ENCODE measurements around the gene VAV1.
"Not testable (repeated sequence)": the region's sequence is repeated elsewhere in the genome, so short reads cannot be mapped to it uniquely, and the experiment has no call there.

The VAV1 gene

DNA sequence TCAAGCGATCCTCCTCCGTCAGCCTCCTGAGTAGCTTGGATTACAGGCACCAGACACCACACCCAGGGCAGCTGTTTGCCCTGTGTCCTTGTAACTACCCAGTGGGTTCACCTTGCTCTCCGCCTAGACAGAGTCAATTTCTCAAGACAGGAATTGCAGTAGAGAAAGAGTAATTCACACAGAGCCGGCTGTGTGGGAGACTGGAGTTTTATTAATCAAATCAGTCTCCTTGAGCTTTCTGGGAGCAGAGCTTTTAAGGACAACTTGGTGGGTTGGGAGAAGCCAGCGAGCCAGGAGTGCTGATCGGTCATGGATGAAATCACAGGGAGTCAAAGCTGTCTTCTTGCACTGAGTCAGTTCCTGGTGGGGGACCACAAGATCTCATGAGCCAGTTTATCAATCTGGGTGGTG, 94.2 kb downstream of the VAV1 start:
- Histone ChIP-seq H3K4me2 (ENCODE audit: insufficient read depth, low read length) (no peak overlapping the region), H2AFZ (ENCODE audit: low read depth, low read length) (no peak overlapping the region; the same call in 1 of the 2 replicates)
- ATAC-seq (ENCODE audit: insufficient read depth, low read depth), result no peak

DNA sequence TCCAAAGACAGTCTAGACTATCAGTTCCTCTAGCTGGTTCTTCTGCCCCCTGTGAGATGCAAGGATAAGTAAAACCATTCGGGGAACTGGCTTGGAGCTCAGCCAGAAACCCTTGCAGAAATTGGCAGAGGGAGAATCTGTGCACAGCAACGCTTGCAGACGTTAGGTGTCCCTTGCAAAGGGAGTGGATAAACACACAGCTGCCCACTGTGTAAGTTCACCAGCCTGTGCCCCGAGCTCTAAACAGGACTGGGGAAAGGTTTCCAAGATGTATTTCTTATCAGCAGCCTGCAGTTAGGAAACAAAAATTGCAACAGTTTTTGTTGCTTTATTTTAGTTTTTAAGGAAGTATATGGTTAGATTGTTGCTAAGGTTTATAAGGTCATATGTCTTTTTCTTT, 95.8 kb downstream of the VAV1 start:
- DNase-seq (no peak), ATAC-seq (ENCODE audit: insufficient read depth, low read depth) (no peak)
- Histone ChIP-seq H3K4me2 (ENCODE audit: insufficient read depth, low read length) (no peak overlapping the region), H3K79me2 (ENCODE audit: insufficient read depth, low read length) (no peaks in the 10 kb centered on the region), H2AFZ (ENCODE audit: low read depth, low read length) (no peak overlapping the region), H3K36me3 (ENCODE audit: insufficient read depth, low read length) (no peaks in the 10 kb centered on the region), H3K4me1 (ENCODE audit: insufficient read depth, low read length) (no peaks in the 10 kb centered on the region), H3K27me3 (ENCODE audit: insufficient read depth, low read length, poor library complexity) (no peaks in the 10 kb centered on the region), H4K20me1 (ENCODE audit: insufficient read depth, low read length) (no peaks in the 10 kb centered on the region), H3K4me3 (ENCODE audit: low read depth in 1 of 2, low read length in 2 of 2) (no peak overlapping the region), H3K27ac (ENCODE audit: low read length) (no peak overlapping the region), H3K9ac (ENCODE audit: low read depth, low read length) (no peak overlapping the region), H3K9me3 (ENCODE audit: insufficient read depth, low read length, severe bottlenecking) (no peaks in the 10 kb centered on the region)
- TF ChIP-seq, protein P1, sequence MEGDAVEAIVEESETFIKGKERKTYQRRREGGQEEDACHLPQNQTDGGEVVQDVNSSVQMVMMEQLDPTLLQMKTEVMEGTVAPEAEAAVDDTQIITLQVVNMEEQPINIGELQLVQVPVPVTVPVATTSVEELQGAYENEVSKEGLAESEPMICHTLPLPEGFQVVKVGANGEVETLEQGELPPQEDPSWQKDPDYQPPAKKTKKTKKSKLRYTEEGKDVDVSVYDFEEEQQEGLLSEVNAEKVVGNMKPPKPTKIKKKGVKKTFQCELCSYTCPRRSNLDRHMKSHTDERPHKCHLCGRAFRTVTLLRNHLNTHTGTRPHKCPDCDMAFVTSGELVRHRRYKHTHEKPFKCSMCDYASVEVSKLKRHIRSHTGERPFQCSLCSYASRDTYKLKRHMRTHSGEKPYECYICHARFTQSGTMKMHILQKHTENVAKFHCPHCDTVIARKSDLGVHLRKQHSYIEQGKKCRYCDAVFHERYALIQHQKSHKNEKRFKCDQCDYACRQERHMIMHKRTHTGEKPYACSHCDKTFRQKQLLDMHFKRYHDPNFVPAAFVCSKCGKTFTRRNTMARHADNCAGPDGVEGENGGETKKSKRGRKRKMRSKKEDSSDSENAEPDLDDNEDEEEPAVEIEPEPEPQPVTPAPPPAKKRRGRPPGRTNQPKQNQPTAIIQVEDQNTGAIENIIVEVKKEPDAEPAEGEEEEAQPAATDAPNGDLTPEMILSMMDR (IDR thresholded peaks at IDR 0.05; ENCODE audit: borderline replicate concordance, extremely low read depth, low read length, poor library complexity, severe bottlenecking), result no peak
- no peak for TF ChIP-seq EZH2 (IDR thresholded peaks at IDR 0.05; ENCODE audit: borderline replicate concordance, low read depth, low read length, severe bottlenecking)

More for the DNA sequence above, 94.2 kb downstream of the VAV1 start:
- no peak overlapping the region for H3K27ac ChIP-seq (ENCODE audit: low read length)
- H3K4me1 ChIP-seq (ENCODE audit: insufficient read depth, low read length), result peaks cover 8% of the 10 kb centered on the region
- no peaks in the 10 kb centered on the region for H3K9me3 ChIP-seq (ENCODE audit: insufficient read depth, low read length, severe bottlenecking)
- TF ChIP-seq, protein P1 (IDR thresholded peaks at IDR 0.05; ENCODE audit: borderline replicate concordance, extremely low read depth, low read length, poor library complexity, severe bottlenecking), result no peak
- no peak for TF ChIP-seq EZH2 (IDR thresholded peaks at IDR 0.05; ENCODE audit: borderline replicate concordance, low read depth, low read length, severe bottlenecking)
- no peaks in the 10 kb centered on the region for H3K27me3 ChIP-seq (ENCODE audit: insufficient read depth, low read length, poor library complexity)
- H3K4me3 ChIP-seq (ENCODE audit: low read depth in 1 of 2, low read length in 2 of 2), result no peak overlapping the region
- DNase-seq, result no peak
- no peaks in the 10 kb centered on the region for H3K36me3 ChIP-seq (ENCODE audit: insufficient read depth, low read length)
- H4K20me1 ChIP-seq (ENCODE audit: insufficient read depth, low read length), result no peaks in the 10 kb centered on the region
- no peak overlapping the region for H3K9ac ChIP-seq (ENCODE audit: low read depth, low read length)
- H3K79me2 ChIP-seq (ENCODE audit: insufficient read depth, low read length), result no peaks in the 10 kb centered on the region

DNA sequence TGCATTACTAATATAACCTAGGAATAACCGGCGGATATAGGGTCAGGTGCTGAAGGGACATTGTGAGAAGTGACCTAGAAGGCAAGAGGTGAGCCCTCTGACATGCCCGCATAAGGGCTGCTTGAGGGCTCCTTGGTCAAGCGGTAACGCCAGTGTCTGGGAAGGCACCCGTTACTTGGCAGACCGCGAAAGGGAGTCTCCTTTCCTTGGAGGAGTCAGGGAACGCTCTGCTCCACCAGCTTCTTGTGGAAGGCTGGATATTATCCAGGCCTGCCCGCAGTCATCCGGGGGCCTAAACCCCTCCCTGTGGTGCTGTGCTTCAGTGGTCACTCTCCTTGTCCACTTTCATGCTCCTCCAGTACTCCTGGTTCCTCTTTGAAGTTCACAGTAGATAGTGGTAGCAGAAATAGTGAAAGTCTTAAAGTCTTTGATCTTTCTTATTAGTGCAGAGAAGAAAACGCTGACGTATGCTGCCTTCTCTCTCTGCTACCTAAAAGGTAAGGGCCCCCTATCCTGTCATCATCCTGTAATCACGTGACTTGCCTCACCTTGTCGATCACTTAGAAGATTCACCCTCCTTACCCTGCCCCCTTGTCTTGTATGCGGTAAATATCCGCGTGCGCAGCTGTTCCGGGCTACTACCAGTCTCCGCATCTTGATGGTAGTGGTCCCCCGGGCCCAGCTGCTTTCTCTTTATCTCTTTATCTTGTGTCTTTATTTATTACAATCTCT, 96.8 kb downstream of the VAV1 start:
- not testable (repeated sequence) for H3K79me2 ChIP-seq (ENCODE audit: insufficient read depth, low read length); ATAC-seq (ENCODE audit: insufficient read depth, low read depth); H3K27ac ChIP-seq (ENCODE audit: low read length); H3K4me1 ChIP-seq (ENCODE audit: insufficient read depth, low read length); H3K9ac ChIP-seq (ENCODE audit: low read depth, low read length); H3K27me3 ChIP-seq (ENCODE audit: insufficient read depth, low read length, poor library complexity); H3K9me3 ChIP-seq (ENCODE audit: insufficient read depth, low read length, severe bottlenecking); H3K36me3 ChIP-seq (ENCODE audit: insufficient read depth, low read length); DNase-seq; H2AFZ ChIP-seq (ENCODE audit: low read depth, low read length); H3K4me2 ChIP-seq (ENCODE audit: insufficient read depth, low read length); H3K4me3 ChIP-seq (ENCODE audit: low read depth in 1 of 2, low read length in 2 of 2); H4K20me1 ChIP-seq (ENCODE audit: insufficient read depth, low read length)

DNA sequence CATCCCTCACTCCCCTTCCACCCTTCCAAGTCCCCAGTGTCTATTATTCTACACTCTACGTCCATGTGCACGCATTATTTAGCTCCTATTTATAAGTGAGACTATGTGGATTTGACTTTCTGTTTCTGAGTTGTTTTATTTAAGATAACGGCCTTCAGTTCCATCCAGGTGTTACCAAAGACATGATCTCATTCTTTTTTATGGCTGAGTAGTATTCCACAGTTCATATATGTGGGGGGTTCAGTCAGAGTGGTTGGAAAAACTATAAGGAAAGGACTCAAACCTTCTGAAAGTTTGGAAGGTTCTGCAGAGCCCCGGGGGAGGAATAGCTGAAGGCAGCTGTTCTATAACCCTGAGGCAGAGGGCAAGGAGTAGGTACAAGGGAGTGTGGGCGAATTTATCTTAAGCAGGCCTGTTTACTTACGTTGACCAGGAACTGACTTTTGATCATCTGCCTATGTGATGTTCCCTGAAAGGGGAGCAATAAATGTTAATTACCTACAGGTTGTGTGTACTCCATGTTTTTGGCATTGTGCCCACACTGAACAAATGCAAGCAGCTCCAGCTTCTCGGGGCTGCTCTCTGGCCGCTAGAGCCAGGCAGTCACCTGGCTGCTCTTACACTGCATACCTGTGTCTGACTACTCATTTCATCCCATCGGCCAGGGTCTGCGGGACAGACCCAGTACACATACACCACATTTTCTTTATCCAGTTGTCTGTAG, 101.4 kb downstream of the VAV1 start:
- ATAC-seq (ENCODE audit: insufficient read depth, low read depth), result no peak
- TF ChIP-seq, protein P1 (IDR thresholded peaks at IDR 0.05; ENCODE audit: borderline replicate concordance, extremely low read depth, low read length, poor library complexity, severe bottlenecking), result no peak
- TF ChIP-seq EZH2 (IDR thresholded peaks at IDR 0.05; ENCODE audit: borderline replicate concordance, low read depth, low read length, severe bottlenecking), result no peak
- Histone ChIP-seq H2AFZ (ENCODE audit: low read depth, low read length) (no peak overlapping the region), H3K9me3 (ENCODE audit: insufficient read depth, low read length, severe bottlenecking) (no peaks in the 10 kb centered on the region), H3K4me3 (ENCODE audit: low read depth in 1 of 2, low read length in 2 of 2) (no peak overlapping the region), H3K4me2 (ENCODE audit: insufficient read depth, low read length) (no peak overlapping the region), H3K27ac (ENCODE audit: low read length) (no peak overlapping the region), H3K9ac (ENCODE audit: low read depth, low read length) (no peak overlapping the region), H3K27me3 (ENCODE audit: insufficient read depth, low read length, poor library complexity) (no peaks in the 10 kb centered on the region), H3K36me3 (ENCODE audit: insufficient read depth, low read length) (no peaks in the 10 kb centered on the region), H4K20me1 (ENCODE audit: insufficient read depth, low read length) (no peaks in the 10 kb centered on the region), H3K79me2 (ENCODE audit: insufficient read depth, low read length) (no peaks in the 10 kb centered on the region), H3K4me1 (ENCODE audit: insufficient read depth, low read length) (no peaks in the 10 kb centered on the region)
- no peak for DNase-seq

All from DND-41 (cell line).